CD4-positive, alpha-beta T cell treated with Interleukin-4 for 4 hours (primary cell): ENCODE measurements around the gene ACIN1.

Experiments used
- DNase-seq: peaks from one replicate; pipeline ENCODE4 v3.0.0-alpha.2; 2020

ACIN1 gene

DNA sequence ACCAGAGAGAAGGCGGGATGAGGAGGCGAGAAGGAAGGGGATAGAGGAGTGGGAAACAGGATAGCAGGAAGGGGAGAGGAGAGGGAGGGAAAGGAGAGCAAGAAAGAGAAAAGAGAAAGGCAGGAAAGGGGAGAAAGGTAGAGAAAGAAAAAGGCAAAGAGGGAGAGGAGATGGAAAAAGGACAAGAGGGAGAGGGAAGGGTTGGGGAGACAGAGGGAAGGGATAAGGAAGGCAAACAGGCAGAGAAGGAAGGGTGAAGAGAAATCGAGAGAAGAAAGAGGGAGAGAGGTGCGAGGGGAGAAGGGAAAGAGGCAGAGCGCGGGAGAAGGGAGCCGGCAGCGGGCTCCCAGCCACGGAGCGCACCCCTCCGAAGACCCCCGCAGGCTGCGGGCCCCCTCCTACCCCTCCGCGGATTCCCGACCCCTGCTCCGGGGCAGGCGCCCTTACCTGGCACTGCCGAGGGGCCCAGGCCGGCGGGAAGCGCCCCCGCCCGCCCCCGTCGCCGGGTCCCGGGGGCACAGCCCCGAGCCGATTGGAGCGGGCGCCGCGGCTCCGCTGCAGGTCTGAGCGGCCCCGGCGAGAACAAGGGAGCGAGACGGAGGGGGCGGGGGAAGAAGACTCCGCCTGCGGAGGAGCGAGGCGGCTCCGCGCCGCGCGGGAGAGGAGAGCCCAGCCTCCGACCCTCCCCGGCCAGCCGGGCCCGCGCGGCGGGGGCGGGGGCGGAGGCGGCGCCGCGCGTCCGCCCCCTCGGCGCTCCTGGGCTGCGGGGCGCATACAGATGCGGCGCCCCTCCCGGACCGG is 37.8 kb downstream of the ACIN1 start, which contains the start of gene CDH24:
Gene CDH24, minus strand, starts transcription at position 565 of the 801 bp plus-strand sequence. CDS start 1,787 bp downstream, outside the sequence.
- peak; percentile 56 for DNase-seq

DNA sequence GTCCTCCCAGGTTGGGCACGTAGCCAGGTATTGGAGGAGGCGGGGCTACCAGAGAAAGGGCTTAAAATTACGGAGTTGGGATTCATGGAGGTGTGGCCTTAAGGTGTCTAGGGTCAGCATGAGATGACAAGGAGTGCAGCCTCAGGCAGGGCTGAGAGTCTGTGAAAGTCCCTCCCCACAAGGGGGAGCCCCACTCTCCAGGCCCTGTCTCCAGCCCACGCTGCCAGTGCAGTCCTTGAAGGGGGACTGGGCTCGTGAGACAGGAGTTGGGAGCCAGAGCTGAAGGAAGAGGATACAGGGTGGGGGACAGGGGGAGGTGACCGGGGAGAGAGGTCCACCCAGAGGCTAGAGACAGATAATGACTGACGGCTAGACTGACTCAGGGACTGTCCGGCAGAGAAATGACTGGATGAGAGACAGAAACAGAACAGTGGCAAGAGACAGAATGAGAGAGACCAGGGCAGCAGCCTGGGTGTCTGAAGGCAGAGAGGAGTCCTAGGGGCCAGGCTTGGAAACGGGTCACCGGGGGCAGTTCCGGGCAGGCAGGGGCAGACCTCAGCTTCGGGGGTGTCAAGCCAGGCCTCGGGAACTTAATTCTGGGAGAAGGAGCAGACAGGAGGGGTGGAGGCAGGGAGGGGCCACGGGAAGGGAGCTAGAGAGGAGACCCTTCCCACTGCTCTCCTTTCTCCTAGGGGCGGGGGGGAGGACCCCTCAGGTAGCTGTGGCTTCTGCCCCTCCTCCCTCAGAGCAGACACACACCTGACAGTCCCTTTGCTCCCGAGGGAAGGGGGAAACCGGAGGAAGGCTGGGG is 38.6 kb downstream of the ACIN1 start:
- DNase-seq: peak; percentile 64

DNA sequence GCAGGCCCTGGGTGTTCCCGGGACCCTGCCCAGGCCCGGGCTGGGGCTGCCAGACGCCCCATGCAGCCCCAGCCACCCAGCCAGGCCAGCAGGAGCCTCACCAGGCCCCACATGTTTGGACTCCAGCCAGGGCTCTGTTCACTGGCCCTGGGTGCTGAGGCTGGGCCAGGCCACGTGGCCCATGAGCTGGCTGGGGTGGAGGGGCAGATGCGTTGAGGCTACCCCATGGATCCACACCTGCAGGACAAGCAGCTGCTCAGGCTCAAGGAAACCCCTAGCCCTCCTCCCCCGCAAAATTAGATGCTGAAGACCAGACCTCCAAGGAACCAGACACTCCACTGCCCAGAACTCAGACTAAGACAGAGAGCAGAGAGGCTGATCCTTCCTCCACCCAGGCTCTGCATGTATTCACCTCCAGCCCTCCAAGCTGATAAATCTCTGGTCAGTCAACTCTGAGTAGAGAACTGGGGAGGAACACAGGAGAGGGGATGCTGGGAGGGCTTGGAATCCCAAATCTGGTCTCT is 39.3 kb downstream of the ACIN1 start:
- no peak for DNase-seq

DNA sequence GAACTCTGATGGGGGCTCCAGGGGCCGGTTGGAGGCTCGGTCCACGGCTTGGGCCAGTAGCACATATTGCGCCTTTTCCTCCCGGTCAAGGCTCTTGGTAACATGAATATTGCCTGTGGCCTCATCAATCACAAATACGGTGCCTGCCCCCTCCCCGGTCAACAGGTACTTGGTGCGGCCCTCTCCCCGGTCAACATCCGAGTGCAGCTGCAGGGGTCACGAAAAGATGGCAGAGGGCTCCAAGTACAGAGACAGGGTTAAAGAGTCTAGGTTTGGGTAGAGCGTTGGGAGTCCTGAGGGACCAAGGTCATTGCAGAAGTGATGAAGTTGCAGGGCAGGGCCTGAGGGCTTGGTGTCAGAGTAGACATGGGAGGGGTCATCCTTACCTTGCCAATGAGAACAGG is 39.8 kb downstream of the ACIN1 start:
- DNase-seq: no peak

DNA sequence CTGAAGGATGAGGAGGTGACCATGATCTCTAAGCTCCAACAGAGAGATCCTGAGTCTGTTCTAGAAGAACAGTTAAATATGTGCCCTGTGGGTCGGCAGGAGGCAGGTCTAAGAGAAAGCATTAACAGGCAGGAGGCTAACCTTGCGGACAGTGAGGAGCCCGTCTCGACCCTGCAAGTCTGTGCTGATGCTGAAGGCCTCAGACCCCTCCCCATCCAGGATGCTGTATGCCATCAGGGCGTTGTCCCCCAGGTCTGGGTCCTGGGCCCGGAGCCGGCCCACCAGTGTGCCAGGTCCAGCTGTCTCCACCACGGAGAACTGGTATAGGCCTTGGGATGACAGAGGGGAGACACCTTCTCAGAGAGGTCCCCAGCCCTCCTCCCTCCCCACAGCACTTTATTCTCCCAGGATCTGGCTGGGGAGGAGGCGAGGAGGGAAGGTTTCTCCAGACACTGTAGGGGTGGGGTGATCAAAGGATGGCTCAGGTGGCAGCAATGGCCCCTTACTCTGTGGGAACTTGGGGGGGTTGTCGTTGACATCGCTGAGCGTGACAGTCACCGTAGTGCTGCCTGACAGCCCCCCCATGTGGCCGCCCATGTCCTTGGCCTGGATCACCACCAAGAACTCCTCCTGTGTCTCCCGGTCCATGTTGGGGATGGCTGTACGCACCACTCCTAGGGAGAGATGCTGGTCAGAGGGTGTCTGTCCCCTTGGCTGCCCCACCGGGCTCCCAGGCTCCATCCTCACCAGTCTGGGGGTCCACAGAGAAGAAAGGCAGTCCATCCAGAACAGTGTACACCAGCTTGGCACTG is 40.7 kb downstream of the ACIN1 start:
- no peak for DNase-seq

DNA sequence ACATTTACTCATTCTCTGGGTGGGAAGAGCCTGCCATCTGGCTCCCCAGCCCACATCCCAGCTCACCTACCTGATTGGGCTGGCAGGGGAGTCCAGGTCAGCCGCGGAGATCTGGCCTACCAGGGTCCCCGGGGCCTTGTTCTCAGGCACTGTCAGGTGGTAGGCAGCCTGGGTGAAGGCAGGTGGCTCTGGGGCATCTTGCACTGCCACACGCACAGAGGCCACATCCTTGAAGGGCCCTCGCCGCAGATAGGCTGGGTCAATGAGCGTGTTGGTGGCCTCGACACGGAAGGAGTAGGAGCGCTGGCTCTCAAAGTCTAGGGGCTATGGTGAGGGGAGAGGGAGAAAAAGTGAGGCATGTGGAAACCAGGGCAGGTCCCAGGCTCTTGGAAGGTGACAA is 41.5 kb downstream of the ACIN1 start:
- DNase-seq: no peak

DNA sequence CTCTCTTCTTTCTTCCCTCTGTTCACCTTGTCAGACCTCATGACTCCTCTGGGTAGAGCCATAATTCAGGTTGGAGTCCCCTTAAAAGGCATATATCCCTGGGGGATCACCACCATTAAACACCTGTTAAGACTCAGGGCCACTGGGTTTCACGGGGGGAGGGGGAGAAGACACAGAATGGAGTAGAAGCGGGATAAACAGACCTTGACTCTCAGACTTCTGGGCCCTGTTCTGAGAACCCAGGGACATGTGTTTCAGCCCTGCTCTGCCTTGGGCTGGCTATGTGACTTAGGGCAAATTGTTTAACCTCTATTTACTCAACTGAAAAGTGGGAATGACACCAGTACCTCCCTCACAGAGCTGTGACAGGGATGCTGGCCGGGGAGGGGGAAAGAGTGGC is 42.3 kb downstream of the ACIN1 start:
- no peak for DNase-seq

DNA sequence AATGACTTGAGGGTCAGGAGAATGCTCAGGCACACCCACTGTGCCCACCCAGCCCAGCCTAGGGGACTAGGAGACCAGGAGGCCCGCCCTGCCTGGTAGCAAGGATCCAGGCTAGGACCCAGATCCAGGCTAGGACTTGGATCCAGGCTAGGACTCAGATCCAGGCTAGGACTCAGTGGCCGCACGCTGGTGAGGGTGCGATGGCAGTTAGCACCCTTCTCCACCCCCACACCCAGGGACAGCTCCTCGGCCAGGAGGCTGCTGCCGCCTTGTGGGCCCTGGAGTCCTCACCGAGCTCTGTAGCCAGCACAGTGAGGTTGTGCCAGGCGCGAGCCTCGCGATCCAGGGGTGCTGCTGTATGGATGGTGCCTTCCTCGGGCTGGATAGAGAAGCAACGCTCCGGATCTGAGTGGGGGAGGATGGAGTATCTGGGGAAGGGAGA is 42.7 kb downstream of the ACIN1 start:
- no peak for DNase-seq

DNA sequence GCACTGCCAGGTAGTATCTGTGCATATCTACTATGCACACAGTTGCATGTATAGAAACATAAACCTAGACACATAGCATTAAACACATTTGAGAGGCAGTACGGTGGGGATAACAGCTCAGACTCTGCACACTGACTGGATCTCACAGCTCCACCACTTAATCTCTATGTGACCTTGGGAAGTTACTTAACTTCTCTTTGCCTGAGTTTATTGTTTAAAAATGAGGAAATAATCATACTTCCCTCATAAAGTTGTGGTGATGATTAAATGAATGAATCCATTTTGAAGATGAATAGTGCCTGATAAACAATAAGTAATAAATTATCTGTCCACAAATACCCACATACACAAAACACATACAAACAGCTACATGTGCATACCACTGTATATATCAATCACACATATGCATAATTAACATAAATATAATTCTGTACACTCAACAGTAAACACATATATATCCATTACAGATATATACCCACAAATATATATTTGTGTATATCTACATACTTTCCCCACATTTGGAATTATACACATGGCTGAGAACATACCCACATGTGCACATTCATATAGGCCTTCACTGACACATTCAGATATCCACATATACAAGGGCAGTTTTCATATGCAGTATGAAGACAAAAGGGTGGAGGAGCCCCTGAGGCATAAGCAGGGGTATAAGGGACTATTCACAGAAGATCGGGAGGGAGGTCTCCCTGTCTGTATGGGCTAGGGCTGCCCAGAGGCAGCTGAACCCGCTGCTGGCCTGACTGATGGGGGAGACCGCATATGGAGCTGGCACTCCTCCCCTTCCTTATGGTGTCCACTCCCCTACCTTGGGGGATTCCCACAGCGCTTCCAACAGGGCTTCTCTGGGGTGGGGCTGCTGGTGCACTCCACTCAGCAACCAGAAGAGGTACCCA is 43.5 kb downstream of the ACIN1 start:
- DNase-seq: no peak

DNA sequence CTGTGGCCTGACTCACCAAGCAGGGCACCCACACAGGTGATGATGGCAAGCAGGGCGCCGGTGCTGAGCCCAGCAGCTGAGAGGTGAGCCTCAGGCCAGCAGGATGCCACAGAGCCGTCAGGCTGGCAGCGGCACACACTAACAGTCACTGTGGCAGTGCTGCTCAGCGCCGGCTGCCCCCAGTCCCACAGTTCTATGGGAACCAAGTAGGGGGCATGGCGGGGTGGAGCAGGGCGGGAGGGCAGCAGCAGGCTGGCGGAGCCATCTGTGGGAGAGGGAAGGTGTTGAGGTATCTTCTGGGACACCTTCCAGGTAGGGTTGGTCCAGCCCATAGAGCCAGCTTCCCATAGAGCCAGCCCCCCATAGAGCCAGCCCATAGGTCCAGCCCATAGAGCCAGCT is 45.9 kb downstream of the ACIN1 start:
- no peak for DNase-seq

DNA sequence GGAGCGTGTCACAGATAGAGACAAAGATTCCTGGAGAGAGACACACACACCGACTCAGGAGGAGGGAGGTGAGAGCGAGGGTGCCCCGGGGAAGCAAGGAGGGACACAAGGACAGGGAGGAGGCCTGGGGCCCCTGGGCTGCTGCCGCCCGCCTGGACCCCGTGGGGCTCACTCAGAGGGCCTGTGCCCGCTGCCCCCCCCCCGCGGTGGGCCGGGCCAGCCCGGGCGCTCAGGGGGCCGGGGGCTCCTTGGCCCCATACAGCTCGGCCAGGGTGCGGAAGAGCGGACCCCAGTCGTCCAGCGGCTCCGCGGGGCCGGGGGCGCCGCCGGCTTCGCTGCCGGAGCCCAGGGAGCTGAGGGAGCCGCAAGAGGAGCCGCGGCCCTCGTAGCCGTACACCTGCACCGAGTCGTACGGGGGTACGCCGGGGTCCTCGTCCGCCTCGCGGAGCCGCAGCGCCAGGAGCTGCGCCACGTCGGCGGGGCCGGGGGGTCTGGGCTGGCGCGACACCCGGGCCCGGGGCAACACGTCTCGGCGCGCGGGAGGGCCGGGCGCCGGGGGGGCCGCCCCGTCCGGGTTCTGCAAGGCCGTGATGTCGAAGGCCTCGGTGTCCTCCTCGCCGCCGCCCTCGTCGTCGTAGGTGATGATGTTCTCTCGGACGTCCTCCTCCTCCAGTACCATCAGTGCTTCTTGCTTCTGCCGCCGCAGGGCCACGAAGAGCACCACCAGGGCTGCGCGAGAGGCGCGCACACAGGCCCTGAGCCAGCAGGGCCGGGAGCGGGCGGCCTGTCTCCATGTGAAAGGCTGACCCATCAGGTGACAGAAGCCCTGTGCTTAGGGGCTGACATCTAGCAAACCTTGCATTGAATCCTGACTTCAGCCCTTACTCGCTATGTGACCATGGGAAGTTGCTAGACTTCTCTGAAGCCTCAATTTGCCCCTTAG is 46.9 kb downstream of the ACIN1 start:
- no peak for DNase-seq

DNA sequence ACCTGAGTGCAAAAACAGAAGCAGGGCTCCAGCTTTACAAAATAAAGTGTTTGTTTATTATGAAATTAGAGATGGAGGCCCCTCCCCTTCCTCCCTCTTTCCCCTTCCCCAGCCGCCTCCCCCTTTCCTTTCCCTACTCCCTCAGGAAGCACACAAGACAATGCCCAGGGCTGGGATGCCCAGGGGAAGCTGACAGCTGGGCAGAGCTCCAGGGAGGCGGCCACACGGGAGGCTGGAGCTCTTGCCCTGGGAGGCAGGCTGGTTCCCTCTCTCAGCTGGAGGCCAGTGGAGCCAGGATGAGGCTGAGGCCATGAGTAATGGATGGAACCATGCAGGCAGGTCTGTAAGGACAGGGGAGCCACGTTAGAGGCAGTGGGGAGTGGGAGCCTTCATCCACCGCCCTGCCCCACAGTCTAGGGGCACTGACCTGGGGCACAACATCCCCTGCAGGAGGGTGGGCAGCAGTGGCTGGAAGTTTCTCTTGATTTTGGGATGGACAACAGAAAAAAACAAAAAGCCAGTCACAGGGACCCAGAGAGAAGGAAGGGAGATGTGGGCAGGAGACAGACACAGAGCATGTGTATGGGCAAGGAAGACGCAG is 47.8 kb downstream of the ACIN1 start:
- no peak for DNase-seq

DNA sequence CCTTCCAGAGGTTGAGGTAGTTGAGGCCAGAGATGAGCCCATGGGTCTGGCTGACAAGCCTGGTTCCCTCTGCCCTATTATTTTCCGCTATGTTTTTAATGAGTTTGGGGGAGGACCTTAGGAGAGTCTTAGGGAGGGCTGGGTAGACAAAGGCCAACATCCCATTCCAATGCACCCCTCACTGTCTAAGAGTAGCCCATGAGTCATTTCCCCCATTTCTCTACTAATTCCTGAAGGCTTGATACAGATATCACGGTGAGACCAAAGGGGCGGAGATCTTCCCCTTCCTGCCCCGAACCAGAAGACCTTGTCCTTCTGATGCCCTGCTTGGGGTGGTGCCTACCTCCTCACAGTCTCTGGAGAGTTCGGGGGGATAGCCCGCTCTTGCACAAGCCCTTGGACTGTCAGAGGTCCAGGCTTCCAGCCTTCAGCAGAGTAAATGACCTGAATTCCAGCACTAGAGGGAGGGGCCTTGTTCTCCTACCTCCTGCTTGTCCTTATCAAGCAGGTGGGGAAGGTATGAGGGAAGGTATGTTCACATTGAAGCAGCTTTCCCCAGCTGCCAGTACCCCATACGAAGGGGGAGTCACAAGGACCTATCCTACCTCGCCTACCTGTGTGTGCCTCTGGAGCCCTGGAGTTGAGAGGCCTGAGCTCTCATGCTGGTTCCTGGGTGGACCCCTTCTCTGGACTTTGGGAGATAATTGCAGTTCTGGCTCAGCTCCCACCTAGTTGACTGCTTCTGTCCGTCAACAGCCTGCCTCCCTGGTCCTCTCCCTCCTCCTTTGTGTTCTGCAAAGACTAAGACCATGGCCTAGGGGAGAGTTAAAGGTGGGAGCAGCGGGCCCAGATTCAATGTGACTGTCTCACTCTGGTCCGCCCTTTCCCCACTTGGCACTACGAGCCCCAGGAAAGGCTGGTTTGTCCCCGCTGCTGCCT is 49.2 kb downstream of the ACIN1 start:
- DNase-seq: no peak

DNA sequence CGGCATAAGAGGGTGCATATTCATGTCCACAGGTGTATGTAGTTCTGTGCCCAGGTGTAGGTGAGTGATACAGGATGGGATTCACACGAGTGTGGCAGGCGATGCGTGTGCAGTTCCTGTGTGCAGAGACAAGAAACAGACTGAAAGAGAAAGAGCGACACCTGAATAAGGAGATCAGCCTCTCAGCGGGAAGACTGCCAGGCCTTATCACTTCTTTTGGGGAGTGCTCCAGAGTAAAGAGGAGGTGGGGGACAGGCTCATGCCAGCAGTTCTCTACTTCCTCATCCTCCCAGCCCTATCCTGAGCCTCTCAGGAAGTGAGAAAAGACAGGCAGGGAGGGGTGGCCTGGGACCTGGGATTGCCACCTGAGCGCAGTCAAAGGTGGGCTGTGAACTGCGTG is 50.1 kb downstream of the ACIN1 start:
- no peak for DNase-seq

DNA sequence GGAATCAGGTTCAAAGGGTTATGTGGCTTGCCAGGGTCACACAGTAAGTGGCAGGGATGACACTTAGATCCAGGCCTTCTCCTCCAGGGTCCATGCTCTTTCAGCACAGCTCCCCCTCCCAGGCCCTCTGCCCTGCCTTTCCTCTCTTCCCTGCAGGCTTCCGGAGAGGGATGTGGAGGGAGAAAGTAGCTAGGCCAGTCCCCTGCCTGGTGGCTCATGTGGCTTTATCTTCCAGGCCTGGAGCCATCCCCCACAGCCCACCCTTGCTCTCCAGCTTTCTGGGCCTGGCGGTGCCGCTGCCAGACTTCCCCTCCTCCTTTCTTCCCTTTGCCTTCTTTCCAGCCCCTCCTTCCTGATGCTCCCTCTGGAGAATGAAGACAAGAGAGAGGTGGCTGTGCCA is 51.2 kb downstream of the ACIN1 start:
- DNase-seq: no peak

DNA sequence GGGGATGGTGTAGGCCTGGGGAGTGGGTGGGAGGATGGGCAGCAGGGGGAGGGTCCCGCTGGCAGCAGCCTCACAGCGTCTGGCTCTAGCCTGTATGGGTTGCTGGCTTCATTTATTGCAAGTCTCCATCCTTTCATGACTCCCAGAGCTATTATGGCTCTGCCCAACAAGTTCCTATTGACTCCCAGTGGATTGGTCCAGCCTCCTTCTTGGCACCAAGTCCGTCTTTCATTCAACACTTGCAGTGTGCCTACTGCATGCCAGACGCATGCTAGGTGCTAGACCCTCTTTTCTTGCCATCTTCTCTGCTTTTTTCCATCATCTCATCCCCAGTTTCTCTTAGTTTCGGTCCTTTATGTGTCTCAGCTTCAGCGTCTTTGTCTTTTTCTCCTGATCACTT is 51.8 kb downstream of the ACIN1 start:
- DNase-seq: no peak

DNA sequence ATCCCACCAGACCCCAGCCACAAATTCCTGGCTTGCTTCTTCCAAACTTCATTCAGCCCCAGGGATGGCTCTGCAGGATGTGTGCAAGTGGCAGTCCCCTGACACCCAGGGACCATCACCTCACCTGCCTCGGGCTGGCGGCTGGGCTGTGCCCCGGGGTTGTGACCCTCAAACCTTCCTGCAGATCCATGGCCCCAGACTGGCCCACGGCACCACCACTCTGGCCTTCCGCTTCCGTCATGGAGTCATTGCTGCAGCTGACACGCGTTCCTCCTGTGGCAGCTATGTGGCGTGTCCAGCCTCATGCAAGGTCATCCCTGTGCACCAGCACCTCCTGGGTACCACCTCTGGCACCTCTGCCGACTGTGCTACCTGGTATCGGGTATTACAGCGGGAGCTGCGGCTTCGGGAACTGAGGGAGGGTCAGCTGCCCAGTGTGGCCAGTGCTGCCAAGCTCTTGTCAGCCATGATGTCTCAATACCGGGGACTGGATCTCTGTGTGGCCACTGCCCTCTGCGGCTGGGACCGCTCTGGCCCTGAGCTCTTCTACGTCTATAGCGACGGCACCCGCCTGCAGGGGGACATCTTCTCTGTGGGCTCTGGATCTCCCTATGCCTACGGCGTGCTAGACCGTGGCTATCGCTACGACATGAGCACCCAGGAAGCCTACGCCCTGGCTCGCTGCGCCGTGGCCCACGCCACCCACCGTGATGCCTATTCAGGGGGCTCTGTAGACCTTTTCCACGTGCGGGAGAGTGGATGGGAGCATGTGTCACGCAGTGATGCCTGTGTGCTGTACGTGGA is 52.6 kb downstream of the ACIN1 start, which contains the start of gene PSMB11:
Gene PSMB11, plus strand, starts transcription at position 51 of the 804 bp plus-strand sequence. Its CDS starts 14 bp downstream, at position 65.
- no peak for DNase-seq

DNA sequence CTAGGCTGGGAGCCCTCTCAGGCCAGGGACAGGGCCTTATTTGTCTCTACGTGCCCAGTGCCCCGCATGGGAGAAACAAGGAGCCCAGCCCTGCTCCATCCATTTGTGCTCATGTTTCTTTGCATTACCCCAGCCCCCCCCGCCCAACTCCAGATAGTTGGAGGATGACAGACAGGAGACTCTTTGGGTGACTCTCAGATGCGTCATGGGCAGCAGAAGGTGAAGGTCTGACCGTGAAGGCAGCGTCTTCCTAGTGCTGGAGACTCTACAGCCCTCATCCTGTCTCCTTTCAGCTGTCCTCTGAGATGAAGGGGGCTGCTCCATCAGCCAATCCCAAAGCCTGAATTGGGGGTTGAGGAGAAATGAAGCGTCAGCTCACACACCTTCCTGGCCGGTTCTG is 53.2 kb downstream of the ACIN1 start:
- no peak for DNase-seq
